Measurements from ENCODE around the gene DEPP1. TPM values are rescaled to one million over a fixed set of nuclear protein-coding genes. Genes with fewer than 3 reads are reported as not detected.

Gene DEPP1
- total and polyA plus RNA-seq, 2 of the 4 experiments (the other 2 are of a cell fraction), result 13.6 to 30.0 TPM

GRCh38 chr10:44983895-44984278 is 5.3 kb upstream of the DEPP1 start:
- TF ChIP-seq POLR2A (IDR thresholded peaks at IDR 0.05; ENCODE audit: low read depth, low read length), result no peak
- TF ChIP-seq RAD21 (IDR thresholded peaks at IDR 0.05; ENCODE audit: low read length), result no peak
- TF ChIP-seq CHD1 (IDR thresholded peaks at IDR 0.05; ENCODE audit: low read depth, low read length), result no peak
- H4K91ac ChIP-seq (ENCODE audit: insufficient read depth, low read depth, low read length), result peak overlapping the region; percentile 87
- H3K27me3 ChIP-seq (ENCODE audit: control insufficient read depth, insufficient read depth, low read length), result no peaks in the 10 kb centered on the region
- H3K79me1 ChIP-seq (ENCODE audit: low read depth in 1 of 2, low read length in 2 of 2), result peaks cover 0 to 26% of the 10 kb centered on the region in 2 experiments; a peak in 2 of 4 replicates
- no peak for DNase-seq
- ChIA-PET POLR2A (ENCODE audit: unreplicated experiment) (no interaction called here), CTCF (interaction anchor here (1.7 kb wide), 1 partner anchor 18 kb away, joined by 4 read pairs; no protein-coding TSS in a partner anchor)
- peak overlapping the region; percentile 86; the same call in 1 of the 3 replicates for H2BK15ac ChIP-seq (ENCODE audit: low read depth, low read length)
- in situ Hi-C loops (cut with MboI; ENCODE audit: low sequenced_read_pairs) (loop anchor here (25.0 kb wide), 4 partner anchors 1028 to 1847 kb away; partner anchors contain the start of genes CSGALNACT2 and HNRNPF), dilution Hi-C loops (cut with HindIII; ENCODE audit: low sequenced_read_pairs, unreplicated experiment) (no loop called here), intact Hi-C loops (cut with micrococcal nuclease) (no loop called here)
- H3K4me1 ChIP-seq (ENCODE audit: control insufficient read depth, insufficient read depth, low read length), result peaks cover 67% of the 10 kb centered on the region
- peak overlapping the region; percentile 12; the same call in 1 of the 2 replicates for H4K5ac ChIP-seq (ENCODE audit: low read depth, low read length)
- peaks cover 4% of the 10 kb centered on the region; the same call in 1 of the 2 replicates for H3K36me3 ChIP-seq (ENCODE audit: control insufficient read depth, insufficient read depth, low read length)
- no peak overlapping the region for H3K9ac ChIP-seq (ENCODE audit: low read depth, low read length)
- 90% methylated on average over 2 of the region's 10 CpGs; no CpG with 5 or more reads in 1 of the 2 experiments for WGBS, 2 experiments (ENCODE audit: extremely low coverage in 2 of 2, insufficient read length in 1 of 2)
- H3K27ac ChIP-seq (ENCODE audit: insufficient read depth, low read length), result peak overlapping the region; percentile 75; the same call in 1 of the 2 replicates
- no peaks in the 10 kb centered on the region for H4K20me1 ChIP-seq (ENCODE audit: insufficient read depth, low read length)
- peak overlapping the region; percentile 33; the same call in 1 of the 2 replicates for H3K14ac ChIP-seq (replicated peaks; ENCODE audit: low read depth, low read length)
- peak overlapping the region; percentile 91; the same call in 1 of the 2 replicates for H2AK5ac ChIP-seq (ENCODE audit: low read depth, low read length)
- no peak overlapping the region for H3K23ac ChIP-seq (ENCODE audit: low read depth, low read length)
- no peak overlapping the region for H3K4me2 ChIP-seq (ENCODE audit: low read depth, low read length)
- H2BK5ac ChIP-seq (ENCODE audit: low read depth, low read length, poor library complexity, severe bottlenecking), result peak overlapping the region; percentile 38
- no peak overlapping the region for H2AK9ac ChIP-seq (replicated peaks; ENCODE audit: low read depth, low read length, poor library complexity)
- peak overlapping the region; percentile 85 for H2BK20ac ChIP-seq (ENCODE audit: low read depth, low read length)
- BruUV-seq (replicated peaks), result no TSS peak
- ATAC-seq (ENCODE audit: low read depth), result no peak
- peak overlapping the region in 1 of 2 experiments; percentile 18; a peak in 1 of 4 replicates for H4K8ac ChIP-seq (ENCODE audit: low read depth in 2 of 2, low read length in 2 of 2)
- H3K4ac ChIP-seq (ENCODE audit: low read depth, low read length), result peak overlapping the region; percentile 81
- peaks cover 49% of the 10 kb centered on the region for H3K9me1 ChIP-seq (ENCODE audit: insufficient read depth, low read length)
- no peak overlapping the region for H2AFZ ChIP-seq (replicated peaks; ENCODE audit: low read length, poor library complexity)
- H3K18ac ChIP-seq (ENCODE audit: low read depth, low read length), result peak overlapping the region; percentile 73; the same call in 1 of the 2 replicates
- no peak overlapping the region for H3K56ac ChIP-seq (ENCODE audit: extremely low read depth, insufficient read depth, low read length)
- H3K9me3 ChIP-seq (ENCODE audit: control insufficient read depth, insufficient read depth, low read length), result no peaks in the 10 kb centered on the region
- H3K4me3 ChIP-seq (ENCODE audit: insufficient read depth, low read depth, low read length), result no peak overlapping the region
- H2BK120ac ChIP-seq (ENCODE audit: low read depth, low read length), result peak overlapping the region; percentile 93

Data from IMR-90 (cell line).